Adipose tissue (tissue), 3 donors: ENCODE results near the gene HSD17B14. TPM values are rescaled to one million over a fixed set of nuclear protein-coding genes. Genes with fewer than 3 reads are reported as not detected.
"Not testable (repeated sequence)": the region's sequence is repeated elsewhere in the genome, so short reads cannot be mapped to it uniquely, and the experiment has no call there.

Source experiments
- H3K27ac ChIP-seq: one replicate; pipeline ENCODE4 v1.5.1; 2013; ENCODE audit warnings: low read depth, low read length
- WGBS, 3 donors: extraction: QIAGEN DNeasy Blood & Tissue Kit; methylation state at CpG; one replicate each; pipeline ENCODE4 v1.1.7; 2013; 5-methylcytosine and 5-hydroxymethylcytosine counted together
- polyA plus RNA-seq, 3 donors: library from polyadenylated mRNA; stranded (reverse); fragments of 200-250 nt; gene quantifications; one replicate each; pipeline ENCODE4 v1.2.3, GENCODE V29; 2013
- donor health status: healthy with polysubstance abuse.
- donor health status: Bipolar disorder and iron deficiency.
- donor health status: healthy.

Gene HSD17B14
- polyA plus RNA-seq, 3 donors: 1.9 to 10.7 (median 4.6) TPM

DNA sequence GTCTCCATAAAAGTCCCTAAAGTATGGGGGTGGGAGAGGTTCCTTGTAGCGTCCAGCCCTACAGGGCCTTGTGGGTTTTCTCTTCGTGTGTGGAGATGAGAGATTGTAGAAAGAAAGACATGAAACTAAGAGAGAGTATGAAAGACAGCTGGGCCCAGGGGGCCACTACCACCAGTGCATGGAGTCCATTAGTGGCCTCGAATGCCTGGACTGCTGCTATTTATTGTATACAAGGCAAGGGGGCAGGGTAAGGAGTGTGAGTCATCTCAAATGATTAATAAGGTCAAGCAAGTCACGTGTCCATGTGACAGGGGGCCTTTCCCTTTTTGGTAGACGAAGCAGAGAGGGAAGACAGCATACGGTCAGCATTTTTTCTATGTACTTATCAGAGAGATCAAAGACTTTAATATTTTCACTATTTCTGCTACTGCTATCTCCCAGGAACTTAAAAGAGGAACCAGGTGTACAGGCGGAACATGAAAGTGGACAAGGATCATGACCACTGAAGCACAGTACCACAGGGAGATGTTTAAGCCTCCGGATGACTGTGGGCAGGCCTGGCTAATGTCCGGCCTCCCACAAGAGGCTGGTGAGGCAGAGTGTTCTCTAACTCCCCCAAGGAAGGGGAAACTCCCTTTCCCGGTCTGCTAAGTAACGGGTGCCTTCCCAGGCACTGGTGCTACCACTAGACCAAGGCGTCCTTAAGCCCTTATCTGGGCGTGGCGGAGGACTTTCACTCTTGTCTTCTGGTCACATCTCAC, 55.5 kb downstream of the HSD17B14 start:
- 31 to 55% (median 52%) methylated on average over 14 of the region's 14 CpGs for WGBS, 3 donors
- no peak overlapping the region for H3K27ac ChIP-seq

- H3K27ac ChIP-seq: no peak overlapping the region
- WGBS, 3 donors: 38 to 58% (median 50%) methylated on average over 1 of the region's 1 CpG
Observed at GRCh38 chr19:48779636-48780035, 56.7 kb downstream of the HSD17B14 start.

- 81 to 92% (median 92%) methylated on average over 12 of the region's 12 CpGs for WGBS, 3 donors
- no peak overlapping the region for H3K27ac ChIP-seq
Observed at GRCh38 chr19:48777720-48778119, 58.6 kb downstream of the HSD17B14 start.

DNA sequence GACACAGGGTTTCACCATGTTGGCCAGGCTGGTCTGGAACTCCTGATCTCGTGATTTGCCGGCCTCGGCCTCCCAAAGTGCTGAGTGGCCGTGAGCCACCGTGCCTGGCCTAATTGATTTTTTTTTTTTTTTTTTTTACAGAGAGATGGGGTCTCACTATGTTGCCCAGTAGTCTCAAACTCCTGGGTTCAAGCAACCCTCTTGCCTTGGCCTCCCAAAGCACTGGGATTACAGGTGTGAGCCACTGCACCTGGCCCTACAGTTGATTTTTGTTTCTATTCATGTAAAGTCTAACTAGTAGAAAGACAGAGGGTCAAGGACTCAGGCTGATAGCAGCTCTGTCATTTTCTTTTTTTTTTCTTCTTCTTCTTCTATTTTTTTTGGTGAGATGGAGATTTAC, 59.2 kb downstream of the HSD17B14 start:
- H3K27ac ChIP-seq: no peak overlapping the region
- 30 to 97% (median 86%) methylated on average over 5 of the region's 5 CpGs for WGBS, 3 donors

- 22 to 68% (median 50%) methylated on average over 13 of the region's 13 CpGs for WGBS, 3 donors
- no peak overlapping the region for H3K27ac ChIP-seq
Observed at GRCh38 chr19:48772503-48772953, 63.8 kb downstream of the HSD17B14 start.

DNA sequence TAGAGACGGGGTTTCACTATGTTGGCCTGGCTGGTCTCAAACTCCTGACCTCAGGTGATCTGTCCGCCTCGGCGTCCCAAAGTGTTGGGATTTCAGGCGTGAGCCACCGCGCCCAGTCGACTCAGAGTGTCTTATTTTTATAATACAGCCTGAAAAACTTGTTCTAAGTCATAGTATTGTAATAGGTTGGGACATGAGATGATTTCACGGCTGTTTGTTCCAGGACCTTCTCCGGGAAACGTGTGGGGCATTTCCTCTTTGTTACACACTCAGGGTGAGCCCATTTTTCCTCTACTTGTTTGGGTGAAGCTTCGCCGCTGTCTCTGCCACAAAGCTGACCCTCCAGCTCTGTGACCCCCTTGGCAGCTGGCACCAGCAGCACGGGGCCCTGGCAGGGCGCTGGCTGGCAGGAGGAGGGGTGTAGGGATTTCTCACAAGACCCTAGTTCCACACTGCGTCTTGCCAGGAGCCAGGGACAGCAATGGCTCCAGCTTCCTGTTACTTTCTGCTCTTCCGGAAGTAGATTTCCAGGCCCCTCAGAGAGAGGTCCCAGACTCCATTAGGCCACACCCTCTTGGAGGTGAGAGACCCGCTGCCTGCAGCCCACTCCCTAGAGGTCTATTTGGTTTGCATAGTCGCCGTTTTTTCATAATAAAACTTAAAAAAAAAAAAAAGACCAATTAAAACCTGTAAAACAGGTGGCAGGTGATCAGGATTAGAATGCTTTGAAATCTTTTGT, 65.4 kb downstream of the HSD17B14 start:
- WGBS, 3 donors: 76 to 83% (median 79%) methylated on average over 20 of the region's 20 CpGs
- no peak overlapping the region for H3K27ac ChIP-seq

DNA sequence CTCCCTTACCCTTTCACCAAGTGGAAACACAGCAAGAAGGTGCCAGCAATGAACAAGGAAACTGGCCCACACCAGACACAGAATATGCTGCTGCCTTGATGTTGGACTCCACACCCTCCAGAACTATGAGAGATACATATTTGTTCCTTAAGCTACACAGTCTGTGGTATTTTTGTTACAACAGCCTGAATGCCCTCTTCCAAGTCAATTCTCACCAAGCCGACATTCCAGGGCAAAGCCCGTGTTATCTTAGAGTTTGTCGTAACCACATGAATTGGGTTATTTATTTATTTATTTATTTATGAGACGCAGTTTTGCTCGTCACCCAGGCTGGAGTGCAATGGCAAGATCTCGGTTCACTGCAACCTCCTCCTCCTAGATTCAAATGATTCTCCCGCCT, 66.0 kb downstream of the HSD17B14 start:
- 68 to 87% (median 83%) methylated on average over 7 of the region's 7 CpGs for WGBS, 3 donors
- H3K27ac ChIP-seq: no peak overlapping the region

DNA sequence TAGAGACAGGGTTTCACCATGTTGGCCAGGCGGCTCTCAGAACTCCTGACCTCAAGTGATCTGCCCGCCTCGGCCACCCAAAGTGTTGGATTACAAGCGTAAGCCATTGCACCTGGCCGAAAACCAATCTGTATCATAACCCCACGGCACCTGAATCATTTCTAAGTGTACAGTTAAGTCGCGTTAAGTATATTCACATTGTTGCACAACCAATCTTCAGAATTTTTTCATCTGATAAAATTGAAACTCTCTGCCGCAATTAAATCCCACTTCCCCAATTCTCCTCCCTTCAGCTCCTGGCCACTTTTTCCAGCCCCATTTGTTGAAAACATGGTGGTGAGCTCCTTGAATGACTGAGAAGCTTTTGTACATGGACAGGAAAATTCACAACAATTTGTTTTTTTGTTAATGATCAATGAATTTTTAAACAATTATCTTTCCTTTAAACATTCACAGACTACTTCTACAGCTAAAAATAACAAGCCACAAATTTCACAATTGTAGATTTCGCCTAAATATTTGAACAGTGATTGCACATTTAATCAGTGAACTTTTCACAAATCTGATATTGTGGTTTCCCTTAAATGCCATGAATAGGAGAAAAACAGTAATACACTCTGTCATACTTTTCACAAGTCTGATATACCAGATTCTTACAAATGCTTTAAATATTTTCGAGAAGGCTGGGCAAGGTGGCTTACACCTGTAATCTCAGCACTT, 67.1 kb downstream of the HSD17B14 start:
- 41 to 68% (median 60%) methylated on average over 11 of the region's 11 CpGs for WGBS, 3 donors
- no peak overlapping the region for H3K27ac ChIP-seq

DNA sequence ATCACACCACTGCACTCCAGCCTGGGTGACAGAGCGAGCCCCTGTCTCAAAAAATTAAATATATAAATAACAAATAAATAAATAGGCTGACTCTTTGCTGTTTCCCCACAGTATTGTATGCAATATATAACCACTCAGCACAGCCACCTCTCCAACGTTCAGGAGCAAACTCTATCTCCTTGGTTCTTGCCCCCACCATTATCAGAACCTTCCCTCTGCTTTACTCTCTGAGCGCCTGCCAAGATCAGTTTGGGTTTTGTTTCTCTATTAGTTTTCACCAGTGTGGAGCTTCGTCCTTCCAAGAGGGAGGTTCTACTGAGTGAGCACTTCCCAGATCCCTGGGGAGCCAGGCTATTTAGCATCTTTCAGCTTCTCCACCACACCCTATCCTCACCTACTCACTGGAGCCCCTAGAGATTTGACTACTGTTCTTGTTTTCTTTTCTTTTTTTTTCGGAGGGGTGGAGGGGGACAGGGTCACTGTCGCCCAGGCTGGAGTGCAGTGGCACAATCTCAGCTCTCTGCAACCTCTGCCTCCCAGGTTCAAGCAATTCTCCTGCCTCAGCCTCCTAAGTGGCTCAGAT, 68.0 kb downstream of the HSD17B14 start:
- WGBS, 3 donors: 35 to 47% (median 44%) methylated on average over 6 of the region's 6 CpGs
- not testable (repeated sequence) for H3K27ac ChIP-seq

GRCh38 chr19:48765816-48766215, 70.5 kb downstream of the HSD17B14 start:
- 17 to 50% (median 34%) methylated on average over 4 to 5 of the region's 5 CpGs for WGBS, 3 donors
- H3K27ac ChIP-seq: not testable (repeated sequence)

Other genes with a start within 250 kb of the HSD17B14 start
- not detected for gene SPACA4, start 229.7 kb downstream of the HSD17B14 start, polyA plus RNA-seq
- 1 to 10 TPM in 2 of 3 donors, under 1 TPM in 1; 0.56 to 4.2 (median 1.3) TPM for gene FAM83E, start 221.4 kb downstream of the HSD17B14 start, polyA plus RNA-seq
- 1,000 to 10,000 TPM; 2,059 to 2,549 (median 2,360) TPM for gene RPL18, start 217.3 kb downstream of the HSD17B14 start, polyA plus RNA-seq
- 10 to 100 TPM in 2 of 3 donors, 1 to 10 TPM in 1; 8.4 to 17.8 (median 17.7) TPM for gene SPHK2, start 217.0 kb downstream of the HSD17B14 start, polyA plus RNA-seq
- gene DBP, start 199.1 kb downstream of the HSD17B14 start, polyA plus RNA-seq: 10 to 100 TPM in 1 of 3 donors, 1 to 10 TPM in 2; 2.9 to 10.9 (median 8.1) TPM
- 10 to 100 TPM in 1 of 3 donors, 1 to 10 TPM in 2; 2.6 to 21.3 (median 2.7) TPM for gene CA11, start 190.3 kb downstream of the HSD17B14 start, polyA plus RNA-seq
- under 1 TPM in 2 of 3 donors, not detected in 1; 0.23 to 0.27 TPM for gene NTN5, start 163.5 kb downstream of the HSD17B14 start, polyA plus RNA-seq
- 1 to 10 TPM; 1.5 to 7.1 (median 3.2) TPM for gene FUT2, start 140.5 kb downstream of the HSD17B14 start, polyA plus RNA-seq
- 1 to 10 TPM in 2 of 3 donors, under 1 TPM in 1; 0.86 to 2.2 (median 1.3) TPM for gene MAMSTR, start 116.8 kb downstream of the HSD17B14 start, polyA plus RNA-seq
- gene RASIP1, start 95.9 kb downstream of the HSD17B14 start, polyA plus RNA-seq: 10 to 100 TPM in 2 of 3 donors, 1 to 10 TPM in 1; 8.9 to 58.3 (median 34.8) TPM
- gene IZUMO1, start 89.6 kb downstream of the HSD17B14 start, polyA plus RNA-seq: 1 to 10 TPM in 1 of 3 donors, under 1 TPM in 2; 0.66 to 1.6 (median 0.68) TPM
- 1 to 10 TPM; 2.7 to 4.8 (median 3.5) TPM for gene FUT1, start 83.8 kb downstream of the HSD17B14 start, polyA plus RNA-seq
- gene FGF21, start 81.0 kb downstream of the HSD17B14 start, polyA plus RNA-seq: not detected
- 10 to 100 TPM; 44.9 to 58.9 (median 47.6) TPM for gene BCAT2, start 25.5 kb downstream of the HSD17B14 start, polyA plus RNA-seq
- 100 to 1,000 TPM in 1 of 3 donors, 10 to 100 TPM in 1, 1 to 10 TPM in 1; 7.3 to 127 (median 20.6) TPM for gene PLEKHA4, start 32.1 kb upstream of the HSD17B14 start, polyA plus RNA-seq
- gene PPP1R15A, start 35.9 kb upstream of the HSD17B14 start, polyA plus RNA-seq: 100 to 1,000 TPM in 2 of 3 donors, 10 to 100 TPM in 1; 18.7 to 240 (median 197) TPM
- gene TULP2, start 62.3 kb upstream of the HSD17B14 start, polyA plus RNA-seq: under 1 TPM in 2 of 3 donors, not detected in 1; 0.08 to 0.09 TPM
- 100 to 1,000 TPM; 117 to 394 (median 178) TPM for gene NUCB1, start 63.8 kb upstream of the HSD17B14 start, polyA plus RNA-seq
- under 1 TPM in 1 of 3 donors, not detected in 2; 0.30 TPM for gene DHDH, start 97.2 kb upstream of the HSD17B14 start, polyA plus RNA-seq
- gene BAX, start 118.4 kb upstream of the HSD17B14 start, polyA plus RNA-seq: 10 to 100 TPM; 24.4 to 71.2 (median 39.9) TPM
- gene FTL, start 128.8 kb upstream of the HSD17B14 start, polyA plus RNA-seq: over 10,000 TPM in 1 of 3 donors, 1,000 to 10,000 TPM in 2; 1,172 to 18,296 (median 6,752) TPM
- gene GYS1, start 156.8 kb upstream of the HSD17B14 start, polyA plus RNA-seq: 10 to 100 TPM; 20.1 to 73.8 (median 31.2) TPM
- 10 to 100 TPM; 44.6 to 65.0 (median 50.0) TPM for gene RUVBL2, start 157.4 kb upstream of the HSD17B14 start, polyA plus RNA-seq
- gene LHB, start 180.6 kb upstream of the HSD17B14 start, polyA plus RNA-seq: under 1 TPM in 2 of 3 donors, not detected in 1; 0.36 to 0.62 TPM
- gene CGB3, start 187.8 kb upstream of the HSD17B14 start, polyA plus RNA-seq: not detected
- not detected for gene CGB2, start 195.4 kb upstream of the HSD17B14 start, polyA plus RNA-seq
- not detected for gene CGB1, start 200.4 kb upstream of the HSD17B14 start, polyA plus RNA-seq
- 1 to 10 TPM in 1 of 3 donors, not detected in 2; 1.1 TPM for gene CGB5, start 207.4 kb upstream of the HSD17B14 start, polyA plus RNA-seq
- not detected for gene CGB8, start 212.6 kb upstream of the HSD17B14 start, polyA plus RNA-seq
- 1 to 10 TPM in 1 of 3 donors, under 1 TPM in 1, not detected in 1; 0.12 to 1.0 TPM for gene CGB7, start 221.3 kb upstream of the HSD17B14 start, polyA plus RNA-seq
- under 1 TPM in 1 of 3 donors, not detected in 2; 0.09 TPM for gene NTF4, start 228.3 kb upstream of the HSD17B14 start, polyA plus RNA-seq
- under 1 TPM in 1 of 3 donors, not detected in 2; 0.03 TPM for gene KCNA7, start 236.2 kb upstream of the HSD17B14 start, polyA plus RNA-seq
- 100 to 1,000 TPM; 170 to 188 (median 186) TPM for gene SNRNP70, start 249.0 kb upstream of the HSD17B14 start, polyA plus RNA-seq